DMS 273 (cell line): ENCODE results near the gene CEP164.

Experiments
- DNase-seq: peaks from one replicate; lab custom pipeline; 2025; ENCODE audit not compliant: unreplicated experiment; lab: John Stamatoyannopoulos, UW

Gene CEP164

GRCh38 chr11:117418737-117419481 is 91.3 kb downstream of the CEP164 start:
- no peak for DNase-seq

- no peak for DNase-seq
Observed at GRCh38 chr11:117419482-117420142, 92.0 kb downstream of the CEP164 start.

- no peak for DNase-seq
Observed at GRCh38 chr11:117420143-117420485, 92.5 kb downstream of the CEP164 start.

- DNase-seq = no peak
Observed at GRCh38 chr11:117420598-117420997, 92.9 kb downstream of the CEP164 start.

- no peak for DNase-seq
Observed at GRCh38 chr11:117421041-117421440, 93.4 kb downstream of the CEP164 start.

GRCh38 chr11:117421476-117421875 is 93.8 kb downstream of the CEP164 start:
- DNase-seq = no peak

- DNase-seq = no peak
Observed at GRCh38 chr11:117423046-117423575, 95.5 kb downstream of the CEP164 start.

- no peak for DNase-seq
Observed at GRCh38 chr11:117424781-117425180, 97.1 kb downstream of the CEP164 start.

GRCh38 chr11:117425679-117426296 is 98.1 kb downstream of the CEP164 start:
- no peak for DNase-seq

- DNase-seq = peak; percentile 80
Observed at GRCh38 chr11:117426297-117426685, 98.6 kb downstream of the CEP164 start.

- DNase-seq = no peak
Observed at GRCh38 chr11:117426941-117427340, 99.3 kb downstream of the CEP164 start.

GRCh38 chr11:117427356-117427874 is 99.8 kb downstream of the CEP164 start:
- peak; percentile 31 for DNase-seq

GRCh38 chr11:117428186-117428855 is 100.7 kb downstream of the CEP164 start:
- DNase-seq = no peak

GRCh38 chr11:117428856-117429229 is 101.2 kb downstream of the CEP164 start:
- DNase-seq = no peak

- DNase-seq = no peak
Observed at GRCh38 chr11:117430293-117430955, 102.8 kb downstream of the CEP164 start.

- no peak for DNase-seq
Observed at GRCh38 chr11:117431436-117431835, 103.8 kb downstream of the CEP164 start.

- DNase-seq = no peak
Observed at GRCh38 chr11:117433717-117434116, 106.1 kb downstream of the CEP164 start.

- no peak for DNase-seq
Observed at GRCh38 chr11:117434481-117434880, 106.8 kb downstream of the CEP164 start.

GRCh38 chr11:117435326-117435725 is 107.7 kb downstream of the CEP164 start:
- DNase-seq = no peak

GRCh38 chr11:117437041-117437790 is 109.6 kb downstream of the CEP164 start:
- DNase-seq = peak; percentile 5
